Pancreas (tissue), 10 donors: ENCODE data around the gene PTPRF. TPM values are rescaled to one million over a fixed set of nuclear protein-coding genes. Genes with fewer than 3 reads are reported as not detected.

ENCODE experiments used
- ATAC-seq, 4 donors: fragments of 200-7000 bp; cut with Tn5 transposase; one replicate each; pipeline versions ENCODE4 v1.8.0 to v1.9.1; 2020; ENCODE audit warnings: mild to moderate bottlenecking in 4 of 4, moderate library complexity in 4 of 4
- DNase-seq, 6 donors: peaks; one replicate each; pipeline ENCODE4 v3.0.0-alpha.2; 2020
- FAIRE-seq: peaks from 2 replicates; lab custom pipeline; 2012; peaks lifted over from hg19 to GRCh38; lab: Jason Lieb, UNC
- H3K27ac ChIP-seq, 4 donors: fragments of 200-600 bp; sonication (generic); 1 replicate in 3 of 4; 2 replicates in 1 of 4; pipeline versions ENCODE4 v1.5.0 to v1.8.0; 2020
- H3K27me3 ChIP-seq, 4 donors: fragments of 200-600 bp; one replicate each; pipeline ENCODE4 v1.8.0; 2021
- H3K36me3 ChIP-seq, 3 donors: fragments of 200-600 bp; sonication (generic) in 1 of 3; one replicate each; pipeline versions ENCODE4 v1.5.0 to v1.8.0; 2020 to 2021
- H3K4me1 ChIP-seq, 3 donors: fragments of 200-600 bp; one replicate each; pipeline ENCODE4 v1.8.0; 2021
- H3K4me3 ChIP-seq, 4 donors: fragments of 200-600 bp; sonication (generic) in 2 of 4; one replicate each; pipeline versions ENCODE4 v1.5.0 to v1.8.0; 2020 to 2021
- H3K9me3 ChIP-seq, 4 donors: fragments of 200-600 bp; one replicate each; pipeline ENCODE4 v1.8.0; 2021
- CTCF ChIP-seq, 4 donors: fragments of 200-600 bp; sonication (generic) in 3 of 4; IDR thresholded peaks; one replicate each; pipeline versions ENCODE4 v1.5.0 to v1.8.0; 2021; ENCODE audit warnings: antibody characterized with exemption in 4 of 4
- WGBS, 2 donors: extraction: QIAGEN DNeasy Blood & Tissue Kit; methylation state at CpG; one replicate each; pipeline ENCODE4 v1.1.7; 2013; 5-methylcytosine and 5-hydroxymethylcytosine counted together
- intact Hi-C, 3 donors: fragments of 100-400 bp; cut with DNase I; formaldehyde crosslinking; loops; one replicate each; pipeline versions ENCODE4 v1.11.1 to v1.14.2; 2022
- polyA plus RNA-seq, 2 donors: library from polyadenylated mRNA; stranded (reverse); fragments of 200-250 nt; gene quantifications; one replicate each; pipeline ENCODE4 v1.2.3, GENCODE V29; 2013
- total RNA-seq, 6 donors: library from RNA; stranded (reverse); fragmentation: NEBNext Ultra II Directional in 4 of 6; extraction: Animal tissue kit (Norgen Biotek cat#: 25700) in 4 of 6; gene quantifications; one replicate each; pipeline versions ENCODE4 v1.2.1 to v1.2.4, GENCODE V29; 2021 to 2023
- donor health status: healthy with polysubstance abuse.
- donor health status: DM: no; HTN: no; CAD: no; lungs with moderate emphysema.
- donor health status: DM: no; HTN: no; CAD: no.
- donor health status: control.
- donor health status: control.
- donor health status: Bipolar disorder and iron deficiency.
- donor health status: DM: yes; HTN: yes; CAD: no.
- donor health status: DM: no; HTN: no; CAD: no.
- donor health status: DM: no; HTN: no; CAD: no.
- donor health status: DM: yes; HTN: yes; CAD: no.

The PTPRF gene
- total and polyA plus RNA-seq, 8 donors = 42.9 to 210 (median 129) TPM

DNA sequence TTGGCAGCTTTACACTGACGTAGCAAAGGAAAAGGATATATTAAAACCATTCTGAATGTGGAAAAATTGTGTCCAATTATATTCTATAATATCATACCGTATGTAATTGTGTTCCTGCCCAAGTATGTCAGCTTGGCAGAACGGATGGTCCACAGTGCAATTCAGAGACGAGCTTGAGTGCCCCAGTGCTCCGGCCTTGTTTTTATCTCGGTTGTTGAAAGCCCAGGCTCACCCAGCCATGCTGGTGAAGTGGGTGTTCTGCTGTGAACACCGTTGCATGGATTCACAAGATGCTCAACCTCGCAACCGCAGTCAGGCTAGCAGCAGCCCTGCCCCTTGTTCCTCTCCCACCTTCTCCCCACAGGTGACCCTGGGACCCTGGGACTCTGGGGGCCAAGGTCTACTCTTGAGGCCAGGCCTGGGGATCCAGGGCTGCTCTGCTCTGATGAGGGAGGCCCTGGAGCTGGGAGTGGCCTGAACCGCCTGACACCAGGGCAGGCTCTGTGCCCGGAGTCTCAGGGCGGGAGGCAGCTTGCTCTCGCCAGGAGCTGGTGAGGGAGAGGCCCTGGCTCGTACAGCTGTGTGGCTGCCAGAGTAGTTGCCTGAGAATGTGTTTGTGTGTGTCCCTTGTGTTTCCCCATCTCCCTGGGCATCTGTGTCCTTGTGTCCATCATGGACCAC lies 11.2 kb downstream of the PTPRF start:
- Histone ChIP-seq H3K27ac (peak overlapping the region; percentile 6 to 92 (median 50)), H3K36me3 (no peaks in the 10 kb centered on the region), H3K9me3 (no peaks in the 10 kb centered on the region), H3K27me3 (no peaks in the 10 kb centered on the region), H3K4me3 (no peak overlapping the region), H3K4me1 (peaks cover 51 to 63% (median 58%) of the 10 kb centered on the region in 3 donors)
- FAIRE-seq (no peak), DNase-seq (peak; percentile 81 to 96 (median 90)), ATAC-seq (peak; percentile 59 to 78 (median 72))
- 30 to 36% methylated on average over 14 of the region's 14 CpGs for WGBS, 2 donors
- no peak for TF ChIP-seq CTCF (IDR thresholded peaks at IDR 0.05)
- intact Hi-C loops = no loop called here

DNA sequence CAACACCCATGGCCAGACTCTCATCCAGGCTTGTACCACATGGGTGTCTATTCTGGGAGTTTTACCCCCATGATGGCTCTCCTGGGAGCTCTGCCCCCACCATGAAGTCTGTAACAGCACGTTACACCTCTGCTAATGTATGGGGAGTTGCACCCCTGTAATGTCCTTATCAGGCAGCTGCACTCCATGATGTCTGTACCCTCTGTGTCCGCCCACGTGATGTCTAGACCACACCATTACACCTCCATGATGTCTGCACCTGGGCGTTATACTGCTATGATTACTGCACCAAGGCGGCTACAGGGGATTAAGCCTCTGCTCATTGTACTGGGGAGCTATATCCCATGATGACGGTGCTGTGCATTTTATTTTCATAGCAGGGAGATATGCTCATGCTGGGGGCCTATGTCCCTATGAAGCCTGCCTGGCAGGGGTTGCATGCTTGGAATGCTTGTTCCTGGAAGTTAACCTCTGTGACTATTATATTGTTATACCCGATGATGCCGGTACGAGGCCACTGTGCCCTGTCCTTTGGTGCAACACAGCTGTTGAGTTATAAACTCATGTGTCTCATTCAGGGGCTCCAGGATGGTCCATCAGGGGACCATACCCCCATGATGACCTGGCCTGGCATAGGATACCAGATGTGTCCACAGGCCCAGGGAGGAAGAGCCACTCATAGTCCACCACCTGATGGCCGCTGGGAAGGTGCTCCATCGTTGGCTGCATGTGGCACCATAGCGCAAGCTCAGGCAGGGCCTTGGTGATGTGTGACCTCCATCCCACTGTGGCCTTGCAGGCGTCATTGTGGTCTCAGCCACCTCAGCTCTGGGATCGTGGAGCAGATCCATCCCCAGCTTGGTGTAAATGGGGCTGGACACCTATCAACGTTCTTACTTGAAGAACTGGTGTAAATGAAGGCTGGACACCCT lies 12.1 kb downstream of the PTPRF start:
- H3K4me1 ChIP-seq = peaks cover 50 to 66% (median 60%) of the 10 kb centered on the region in 3 donors
- no peak overlapping the region for H3K4me3 ChIP-seq
- no peak for FAIRE-seq
- no peaks in the 10 kb centered on the region for H3K36me3 ChIP-seq
- peak in 1 of 6 donors; percentile 39 for DNase-seq
- TF ChIP-seq CTCF (IDR thresholded peaks at IDR 0.05) = no peak
- no peak for ATAC-seq
- no peaks in the 10 kb centered on the region for H3K27me3 ChIP-seq
- intact Hi-C loops = no loop called here
- H3K9me3 ChIP-seq = no peaks in the 10 kb centered on the region
- WGBS, 2 donors = 74 to 80% methylated on average over 15 of the region's 15 CpGs
- peak overlapping the region; percentile 6 to 92 (median 50) for H3K27ac ChIP-seq

GRCh38 chr1:43543567-43543966 lies 12.9 kb downstream of the PTPRF start:
- DNase-seq (peak in 1 of 6 donors; percentile 26), ATAC-seq (no peak)
- no peak for TF ChIP-seq CTCF (IDR thresholded peaks at IDR 0.05)

DNA sequence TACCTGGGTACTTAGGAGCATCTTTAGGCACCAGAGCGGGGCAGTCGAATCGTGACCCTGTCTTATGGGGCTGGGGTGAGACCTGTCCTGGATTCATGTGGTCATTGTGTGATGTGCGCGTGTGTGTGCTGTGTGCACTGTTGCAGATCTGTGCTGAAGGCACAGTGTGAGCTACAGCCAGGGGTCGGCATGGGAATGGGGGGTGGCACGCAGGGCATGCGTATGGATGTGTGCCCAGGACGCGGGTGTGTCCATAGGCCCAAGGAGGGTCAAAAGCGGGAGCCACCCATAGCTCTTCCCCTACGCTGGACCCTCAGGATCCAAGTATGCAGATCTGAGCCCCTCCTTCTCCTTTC lies 14.6 kb downstream of the PTPRF start:
- Histone ChIP-seq H3K27me3 (no peaks in the 10 kb centered on the region), H3K4me3 (no peak overlapping the region), H3K9me3 (no peaks in the 10 kb centered on the region), H3K36me3 (no peaks in the 10 kb centered on the region), H3K27ac (peak overlapping the region; percentile 38 to 92 (median 75)), H3K4me1 (peaks cover 68 to 81% (median 74%) of the 10 kb centered on the region in 3 donors)
- no peak for ATAC-seq
- no peak for FAIRE-seq
- TF ChIP-seq CTCF (IDR thresholded peaks at IDR 0.05) = no peak
- intact Hi-C loops = no loop called here
- no peak for DNase-seq
- WGBS, 2 donors = 54 to 55% methylated on average over 12 of the region's 12 CpGs

More at GRCh38 chr1:43543567-43543966, 12.9 kb downstream of the PTPRF start:
- Histone ChIP-seq H3K4me3 (no peak overlapping the region), H3K27ac (peak overlapping the region in 3 of 4 donors; percentile 22 to 92 (median 57)), H3K27me3 (no peaks in the 10 kb centered on the region), H3K4me1 (peaks cover 53 to 68% (median 60%) of the 10 kb centered on the region in 3 donors), H3K36me3 (no peaks in the 10 kb centered on the region), H3K9me3 (no peaks in the 10 kb centered on the region)
- no peak for FAIRE-seq
- 78 to 82% methylated on average over 8 of the region's 8 CpGs for WGBS, 2 donors
- intact Hi-C loops = no loop called here
